HG03571 (cell line): ENCODE results near the gene TET2.
"Not testable (repeated sequence)": the region's sequence is repeated elsewhere in the genome, so short reads cannot be mapped to it uniquely, and the experiment has no call there.

Experiments used
- ATAC-seq: cut with Tn5 transposase; IDR thresholded peaks from one replicate; pipeline ENCODE4 v1.9.1; 2021; ENCODE audit not compliant: unreplicated experiment

The TET2 gene

DNA sequence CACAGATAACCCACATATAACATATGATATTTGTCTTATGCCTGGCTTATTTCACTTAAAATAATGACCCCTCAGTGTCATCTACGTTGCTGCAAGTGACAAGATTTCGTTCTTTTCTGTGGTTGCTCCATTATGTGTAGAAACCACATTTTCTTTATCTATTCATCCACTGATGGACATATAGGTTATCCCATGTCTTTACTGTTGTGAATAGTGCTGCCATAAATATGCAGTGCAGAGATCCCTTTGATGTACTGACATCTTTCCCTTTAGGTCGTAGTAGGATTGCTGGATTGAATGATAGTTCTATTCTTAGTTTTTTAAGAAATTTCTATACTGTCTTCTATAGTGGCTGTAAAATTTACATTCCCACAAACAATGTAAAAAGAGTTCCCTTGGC is 135.8 kb downstream of the TET2 start:
- no peak for ATAC-seq

DNA sequence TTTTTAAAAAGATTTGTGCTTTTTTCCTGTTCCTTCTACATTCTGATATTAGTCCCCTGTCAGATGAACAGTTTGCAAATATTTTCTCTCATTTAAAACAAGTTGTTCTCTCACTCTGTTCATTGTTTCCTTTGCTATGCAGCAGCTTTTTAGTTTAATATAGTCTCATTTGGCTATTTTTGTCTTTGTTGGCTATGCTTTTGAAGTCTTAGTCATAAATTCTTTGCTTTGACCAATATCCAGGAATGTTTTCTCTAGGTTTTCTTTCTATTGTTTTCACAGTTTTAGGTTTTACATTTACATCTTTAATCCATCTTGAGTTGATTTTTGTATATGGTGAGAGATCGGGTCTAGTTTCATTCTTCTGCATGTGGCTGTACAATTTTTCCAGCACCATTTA is 136.8 kb downstream of the TET2 start:
- ATAC-seq: no peak

DNA sequence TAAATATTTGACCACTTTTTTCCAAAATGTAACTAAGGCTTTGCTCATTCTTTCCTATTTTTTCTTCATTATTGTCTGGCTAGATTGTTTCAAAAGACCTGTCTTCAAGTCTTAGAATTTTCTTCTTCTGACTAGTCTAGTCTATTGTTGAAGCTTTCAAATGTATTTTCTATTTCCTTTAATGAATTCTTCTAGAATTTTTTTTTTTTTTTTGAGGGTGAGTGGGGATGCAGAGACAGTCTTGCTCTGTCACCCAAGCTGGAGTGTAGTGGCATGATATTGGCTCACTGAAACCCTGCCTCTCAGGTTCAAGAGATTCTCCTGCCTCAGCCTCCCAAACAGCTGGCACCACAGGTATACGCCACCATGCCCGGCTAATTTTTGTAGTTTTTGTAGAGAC is 141.4 kb downstream of the TET2 start:
- no peak for ATAC-seq

DNA sequence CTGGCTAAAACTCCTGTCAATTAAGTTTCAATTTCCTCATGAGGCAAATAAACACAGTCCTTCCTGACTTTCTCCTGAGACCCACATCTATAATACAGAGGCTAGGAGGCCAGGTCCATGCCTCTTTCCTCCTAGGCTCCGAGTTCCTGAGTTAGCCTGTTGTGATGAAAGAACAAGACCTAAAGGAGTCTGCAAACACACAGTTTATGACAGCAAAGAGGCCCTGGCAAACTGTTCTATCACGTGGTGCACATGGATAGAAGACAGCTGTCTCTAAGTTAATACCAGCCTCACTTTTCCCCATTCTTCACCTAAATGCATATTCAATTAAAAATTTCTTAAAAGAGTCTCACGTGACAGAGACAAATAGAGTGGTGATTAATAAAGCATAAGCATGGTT is 145.2 kb downstream of the TET2 start:
- ATAC-seq: no peak

DNA sequence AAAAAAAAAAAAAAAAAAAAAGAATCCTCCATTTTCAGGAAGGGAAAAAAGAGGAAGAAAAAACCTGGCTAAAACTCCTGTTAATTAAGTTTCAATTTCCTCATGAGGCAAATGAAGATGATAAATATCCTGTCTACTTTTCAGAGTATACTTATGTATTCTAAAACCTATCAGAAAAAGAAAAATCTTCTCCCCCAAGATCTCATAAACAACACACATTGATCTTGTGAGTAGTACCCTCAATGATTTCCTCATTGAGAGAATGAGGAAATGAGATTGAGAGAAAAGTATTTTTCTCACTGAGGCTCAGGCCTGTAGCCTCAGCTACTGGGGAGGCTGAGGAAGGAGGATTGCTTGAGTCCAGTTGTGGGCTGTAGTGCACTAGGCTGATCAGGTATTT is 146.7 kb downstream of the TET2 start:
- ATAC-seq: no peak

DNA sequence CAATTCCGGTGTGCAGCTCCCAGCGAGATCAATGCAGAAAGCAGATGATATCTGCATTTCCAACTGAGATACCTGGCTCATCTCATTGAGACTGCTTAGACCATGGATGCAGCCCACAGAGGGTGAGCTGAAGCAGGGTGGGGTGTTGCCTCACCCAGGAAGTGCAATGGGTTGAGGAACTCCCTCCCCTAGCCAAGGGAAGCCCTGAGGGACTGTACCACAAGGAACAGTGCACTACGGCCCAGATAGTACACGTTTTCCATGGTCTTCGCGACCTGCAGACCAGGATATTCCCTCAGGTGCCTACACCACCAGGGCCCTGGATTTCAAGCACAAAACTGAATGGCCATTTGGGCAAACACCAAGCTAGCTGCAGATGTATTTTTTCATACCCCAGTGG is 150.0 kb downstream of the TET2 start:
- no peak for ATAC-seq

DNA sequence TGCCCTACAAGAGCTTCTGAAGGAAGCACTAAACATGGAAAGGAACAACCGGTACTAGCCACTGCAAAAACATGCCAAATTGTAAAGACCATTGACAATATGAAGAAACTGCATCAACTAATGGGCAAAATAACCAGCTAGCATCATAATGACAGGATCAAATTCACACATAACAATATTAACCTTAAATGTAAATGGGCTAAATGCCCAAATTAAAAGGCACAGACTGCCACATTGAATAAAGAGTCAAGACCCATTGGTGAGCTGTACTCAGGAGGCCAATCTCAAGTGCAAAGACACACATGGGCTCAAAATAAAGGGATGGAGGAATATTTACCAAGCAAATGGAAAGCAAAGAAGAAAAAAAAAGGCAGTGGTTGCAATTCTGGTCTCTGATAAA is 152.4 kb downstream of the TET2 start:
- ATAC-seq: not testable (repeated sequence)

DNA sequence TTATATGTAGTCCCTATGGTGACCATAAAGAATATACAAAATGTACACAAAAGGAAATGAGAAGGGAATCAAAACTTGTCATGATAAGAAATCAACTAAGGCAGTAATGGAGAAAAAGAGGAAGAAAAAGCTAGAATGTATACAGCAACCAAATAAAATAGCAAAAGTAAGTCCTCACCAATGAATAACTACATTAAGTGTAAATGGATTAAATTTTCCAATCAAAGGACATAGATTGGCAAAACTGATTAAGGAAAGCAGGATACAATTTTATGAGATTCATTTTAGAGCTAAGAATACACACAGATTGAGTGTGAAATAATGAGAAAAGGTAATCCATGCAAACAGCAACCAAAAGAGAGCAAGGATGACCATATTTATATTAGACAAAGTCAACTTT is 157.4 kb downstream of the TET2 start:
- no peak for ATAC-seq

DNA sequence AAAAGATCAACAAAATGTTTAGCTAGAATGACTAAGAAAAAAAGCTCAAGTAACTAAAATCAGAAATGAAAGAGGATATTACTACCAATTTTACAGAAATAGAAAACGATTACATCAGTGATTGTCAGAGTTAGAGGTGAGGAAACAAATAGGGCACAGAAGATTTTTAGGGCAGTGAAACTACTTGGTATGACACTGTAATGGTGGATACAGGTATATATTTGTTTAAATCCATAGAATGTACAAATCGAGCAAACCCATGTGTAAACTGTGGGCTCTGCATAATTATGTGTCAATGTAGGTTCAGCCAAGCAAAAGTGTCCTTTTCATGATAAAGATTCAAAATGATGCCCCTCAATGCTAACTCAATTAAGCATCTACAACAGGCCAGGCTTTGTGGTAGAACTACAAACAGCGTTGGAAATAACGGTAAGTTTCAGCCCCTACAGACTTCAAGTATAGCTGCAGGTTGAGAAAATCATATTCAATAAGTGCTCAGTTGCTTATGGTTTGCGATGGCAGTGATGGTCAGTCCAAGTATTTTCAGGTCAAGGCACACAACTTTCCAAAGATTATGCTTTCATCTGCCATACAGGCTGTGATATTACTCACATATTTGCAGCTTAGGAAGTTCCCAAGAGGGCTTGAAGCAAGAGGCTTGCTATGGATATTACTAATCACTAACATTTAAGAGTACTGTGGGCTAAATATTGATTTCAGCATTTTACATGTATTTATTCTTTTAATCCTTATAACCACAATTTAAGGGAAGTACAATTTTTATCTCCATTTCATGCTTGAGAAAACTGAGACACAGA is 158.6 kb downstream of the TET2 start:
- peak; percentile 44 for ATAC-seq

DNA sequence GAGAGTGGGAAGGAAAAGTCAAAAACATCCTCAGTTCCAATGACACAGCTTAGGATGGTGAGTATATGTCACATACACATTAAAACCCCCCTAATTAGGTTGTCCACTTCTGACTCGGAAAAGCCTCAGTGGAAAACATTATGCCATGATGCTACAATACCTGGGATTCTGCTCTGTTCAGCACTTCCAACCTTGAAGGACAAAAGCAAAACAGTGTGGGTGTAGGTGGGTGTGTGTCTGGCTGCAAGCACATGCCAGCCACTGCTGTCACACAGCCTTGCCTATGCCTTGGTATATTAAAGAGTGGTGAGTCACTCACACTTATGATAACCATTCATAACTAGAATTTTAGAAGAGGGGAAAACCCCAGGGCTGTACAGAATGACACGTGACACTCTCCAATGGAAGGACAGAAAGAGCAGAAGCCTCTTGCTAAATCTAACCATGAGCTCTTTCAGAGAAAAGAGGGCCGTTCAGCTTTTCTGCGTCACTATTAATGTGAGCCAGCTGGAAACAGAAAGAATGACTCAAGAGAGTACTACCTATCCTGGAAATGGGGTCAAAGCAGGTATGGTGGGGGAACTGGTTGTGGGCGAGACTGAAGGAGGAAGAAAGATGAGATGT is 159.6 kb downstream of the TET2 start:
- peak; percentile 90 for ATAC-seq

DNA sequence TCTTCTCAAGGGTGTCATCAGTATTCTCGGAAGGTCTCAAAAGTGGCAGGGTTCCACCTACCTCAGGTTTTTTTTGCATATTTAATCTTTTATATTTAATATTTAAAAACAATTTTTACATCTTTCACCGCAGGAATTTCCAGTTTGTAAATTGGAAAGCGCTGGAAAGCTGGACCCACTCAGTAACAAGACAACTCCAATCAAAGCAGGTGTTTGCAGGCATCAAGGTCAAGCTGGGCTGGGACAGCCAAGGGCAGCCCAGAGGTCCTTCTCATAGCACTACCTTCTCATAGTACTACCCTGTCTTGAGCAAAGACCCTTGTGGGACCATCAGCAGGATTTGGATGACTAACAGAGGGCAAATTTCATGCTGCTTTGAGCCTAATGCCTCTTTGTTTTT is 160.1 kb downstream of the TET2 start:
- ATAC-seq: no peak

DNA sequence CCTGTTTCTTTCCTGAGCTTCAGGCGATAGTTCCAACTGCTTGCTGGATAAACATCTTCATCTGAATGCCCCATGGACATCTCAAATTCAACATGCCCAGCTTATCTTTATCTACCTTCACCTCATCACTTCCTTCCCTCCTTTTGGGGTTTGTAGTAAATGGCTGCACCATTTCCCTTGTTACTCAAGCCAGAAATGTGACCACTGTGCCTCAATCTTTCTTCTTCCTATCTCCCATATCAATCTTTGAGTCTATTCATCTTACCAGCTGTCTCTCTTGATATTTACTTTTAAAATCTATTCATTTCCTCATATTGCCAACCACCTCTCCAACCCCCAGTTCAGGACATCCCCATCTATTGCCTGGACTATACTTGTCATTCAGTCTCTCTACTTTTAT is 171.8 kb downstream of the TET2 start:
- no peak for ATAC-seq

DNA sequence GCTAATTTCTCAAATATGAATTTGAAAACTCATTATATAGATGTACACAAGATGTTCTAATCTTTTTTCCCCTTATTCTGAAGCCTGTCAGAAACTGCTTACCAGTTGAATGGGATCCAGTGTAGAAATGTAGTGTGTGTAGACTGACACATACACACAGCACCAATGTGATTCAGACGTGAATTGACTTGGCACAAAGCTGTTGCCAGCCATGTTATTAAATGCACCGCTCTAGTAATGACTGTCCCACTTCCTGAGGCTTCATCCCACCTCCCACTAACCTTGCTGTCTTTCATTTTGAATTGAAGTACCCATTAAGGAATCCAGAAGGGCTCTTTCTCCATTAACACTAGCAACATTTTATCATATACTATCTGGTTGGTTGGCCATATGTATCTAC is 180.5 kb downstream of the TET2 start:
- no peak for ATAC-seq

DNA sequence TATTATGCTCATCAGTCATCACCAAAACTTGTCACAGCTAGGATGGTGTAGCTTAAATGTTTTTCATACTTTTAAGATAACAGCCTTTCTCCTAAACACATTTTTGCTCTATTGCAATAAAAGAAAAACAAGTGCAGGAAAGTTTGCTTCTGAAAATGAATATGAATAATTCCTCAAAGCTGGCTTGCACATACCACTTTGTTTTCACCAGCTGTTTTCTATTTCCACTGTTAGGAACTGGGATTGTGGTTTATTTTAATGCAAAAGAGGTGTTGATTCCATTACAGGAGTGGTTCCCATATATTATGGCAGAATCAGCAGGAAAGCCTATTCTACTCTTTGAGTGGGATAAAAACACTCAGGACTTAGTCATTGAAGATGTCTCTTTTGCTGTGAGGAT is 181.3 kb downstream of the TET2 start:
- no peak for ATAC-seq

DNA sequence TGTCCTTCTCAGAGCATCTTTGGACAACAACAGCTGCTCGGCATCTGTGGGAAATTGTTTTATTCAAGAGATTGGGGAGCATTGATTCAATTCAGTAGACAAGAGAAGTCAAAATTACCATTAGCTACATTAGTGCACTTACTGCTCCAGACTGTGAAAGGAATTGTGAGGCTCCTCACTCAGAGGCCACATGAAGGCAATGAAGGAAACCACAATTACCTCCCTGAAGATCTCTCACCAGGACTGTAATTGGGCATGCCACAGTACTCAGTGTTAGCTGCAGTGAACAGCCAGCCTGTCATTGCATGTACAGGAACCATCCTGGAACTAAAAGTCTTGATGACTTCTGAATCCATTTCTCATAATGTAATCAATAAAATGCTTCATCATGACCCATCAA is 182.4 kb downstream of the TET2 start:
- ATAC-seq: no peak
